Measurements from ENCODE around the gene FBXO34.
"Not testable (repeated sequence)": the region's sequence is repeated elsewhere in the genome, so short reads cannot be mapped to it uniquely, and the experiment has no call there.

FBXO34 gene

GRCh38 chr14:55382483-55382882 is 111.3 kb downstream of the FBXO34 start:
- no peak for DNase-seq (ENCODE audit: low read depth)

GRCh38 chr14:55383056-55383466 is 111.8 kb downstream of the FBXO34 start:
- not testable (repeated sequence) for DNase-seq (ENCODE audit: low read depth)

- DNase-seq (ENCODE audit: low read depth): no peak
These were observed 112.4 kb downstream of the FBXO34 start for GRCh38 chr14:55383541-55384140.

GRCh38 chr14:55384536-55384935 is 113.3 kb downstream of the FBXO34 start:
- no peak for DNase-seq (ENCODE audit: low read depth)

GRCh38 chr14:55386037-55386808 is 115.0 kb downstream of the FBXO34 start:
- no peak for DNase-seq (ENCODE audit: low read depth)

GRCh38 chr14:55387121-55387520 is 115.9 kb downstream of the FBXO34 start:
- DNase-seq (ENCODE audit: low read depth): no peak

- DNase-seq (ENCODE audit: low read depth): no peak
These were observed 116.9 kb downstream of the FBXO34 start for GRCh38 chr14:55388160-55388559.

- no peak for DNase-seq (ENCODE audit: low read depth)
These were observed 118.1 kb downstream of the FBXO34 start for GRCh38 chr14:55389330-55389729.

- no peak for DNase-seq (ENCODE audit: low read depth)
These were observed 127.5 kb downstream of the FBXO34 start for GRCh38 chr14:55398679-55399078.

GRCh38 chr14:55399183-55399582 is 128.0 kb downstream of the FBXO34 start:
- no peak for DNase-seq (ENCODE audit: low read depth)

GRCh38 chr14:55399852-55400251 is 128.6 kb downstream of the FBXO34 start:
- DNase-seq (ENCODE audit: low read depth): no peak

GRCh38 chr14:55401751-55402150 is 130.5 kb downstream of the FBXO34 start:
- DNase-seq (ENCODE audit: low read depth): no peak
